Activated CD8-positive, alpha-beta memory T cell treated with anti-CD3 and anti-CD28 coated beads for 48 hours (primary cell): ENCODE results near the gene PPOX.

ENCODE experiments used
- DNase-seq, 3 experiments: peaks; one replicate each; pipeline ENCODE4 v3.0.0-alpha.2; 2020; ENCODE audit warnings: low read depth in 2 of 3, low spot score in 2 of 3

The PPOX gene

GRCh38 chr1:161197560-161198193 is 31.5 kb downstream of the PPOX start:
- no peak for DNase-seq

DNA sequence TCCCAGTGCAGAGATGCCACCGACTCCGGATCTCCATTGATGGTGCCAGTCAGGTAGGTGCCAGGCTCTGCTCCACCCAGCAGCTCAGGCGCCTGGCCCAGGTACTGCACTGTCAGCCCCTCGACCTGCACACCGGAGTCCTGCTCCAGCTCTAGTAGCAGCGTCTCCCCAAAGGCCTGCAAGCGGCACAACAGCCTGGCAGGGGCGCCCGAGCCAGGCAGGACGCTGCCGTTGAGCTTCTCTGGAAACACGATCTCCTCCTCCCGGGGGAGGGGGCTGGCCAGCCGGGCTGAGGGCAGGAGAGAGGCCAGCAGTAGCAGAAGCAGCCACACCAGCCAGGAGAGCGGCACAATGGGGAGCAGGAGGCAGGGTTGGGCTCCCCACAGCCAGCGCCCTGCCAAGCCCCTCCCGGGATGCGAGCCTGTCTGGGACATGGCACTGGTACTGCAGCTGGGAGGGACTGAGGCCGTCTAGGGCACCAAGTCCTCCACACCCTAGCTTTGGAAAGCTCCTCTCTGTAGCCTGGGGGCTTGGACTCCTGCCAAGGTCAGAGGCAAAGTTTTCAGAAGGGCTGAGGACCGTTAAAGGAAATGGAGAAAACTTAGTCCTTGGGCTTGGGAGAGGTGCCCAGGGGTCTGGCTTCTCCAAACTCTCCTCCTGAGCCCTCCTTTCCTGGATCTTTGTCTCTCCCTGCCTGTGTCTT is 32.1 kb downstream of the PPOX start:
- no peak for DNase-seq

GRCh38 chr1:161198897-161199431 is 32.7 kb downstream of the PPOX start, which contains the start of gene ADAMTS4:
TSS of gene ADAMTS4 (minus strand) at chr1:161199054. CDS start at chr1:161198627, 427 bp downstream.
- DNase-seq: no peak

GRCh38 chr1:161199506-161200139 is 33.4 kb downstream of the PPOX start:
- DNase-seq: no peak

- DNase-seq: no peak
These were observed 34.3 kb downstream of the PPOX start for GRCh38 chr1:161200421-161200991.

DNA sequence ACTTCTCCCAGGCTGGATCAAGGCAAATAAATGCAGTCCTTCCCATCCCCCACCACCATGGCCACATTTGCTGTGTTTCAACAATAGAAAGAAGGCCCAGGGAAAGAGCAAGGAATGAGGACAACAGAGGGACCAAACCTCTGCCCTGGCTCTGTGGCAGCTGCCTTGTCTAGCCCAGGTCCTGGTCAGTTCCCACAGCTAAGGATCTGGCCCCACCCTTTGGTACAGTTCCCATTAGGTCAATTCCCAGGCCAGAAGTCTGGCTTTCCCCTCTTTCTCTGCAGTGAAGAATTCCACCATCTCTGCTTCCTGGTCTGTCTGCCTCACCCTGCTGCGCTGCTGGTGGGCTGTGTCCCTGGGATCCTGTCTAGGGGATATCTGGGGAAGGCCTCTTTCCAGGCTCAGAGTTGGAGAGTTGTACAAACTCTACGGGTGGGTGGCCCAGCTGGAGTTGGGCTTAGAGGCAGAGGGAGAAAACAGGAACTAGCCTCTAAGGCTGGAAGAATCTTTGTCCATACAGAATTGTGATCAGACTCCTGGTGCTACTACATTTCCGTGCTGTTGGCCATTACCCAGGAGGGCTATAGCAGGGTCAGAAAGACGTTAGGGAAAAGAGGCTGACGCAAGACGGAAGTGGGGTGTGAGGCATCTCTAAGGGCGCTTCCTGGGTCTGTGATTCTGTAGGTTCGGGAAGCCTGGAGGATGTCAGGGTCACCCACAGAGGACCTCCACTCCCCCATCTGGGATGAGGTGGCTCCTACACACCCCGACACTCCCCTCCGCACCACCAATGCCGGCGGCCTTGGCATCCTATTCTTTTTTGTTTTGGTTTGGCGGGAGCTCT is 35.0 kb downstream of the PPOX start:
- DNase-seq: no peak

DNA sequence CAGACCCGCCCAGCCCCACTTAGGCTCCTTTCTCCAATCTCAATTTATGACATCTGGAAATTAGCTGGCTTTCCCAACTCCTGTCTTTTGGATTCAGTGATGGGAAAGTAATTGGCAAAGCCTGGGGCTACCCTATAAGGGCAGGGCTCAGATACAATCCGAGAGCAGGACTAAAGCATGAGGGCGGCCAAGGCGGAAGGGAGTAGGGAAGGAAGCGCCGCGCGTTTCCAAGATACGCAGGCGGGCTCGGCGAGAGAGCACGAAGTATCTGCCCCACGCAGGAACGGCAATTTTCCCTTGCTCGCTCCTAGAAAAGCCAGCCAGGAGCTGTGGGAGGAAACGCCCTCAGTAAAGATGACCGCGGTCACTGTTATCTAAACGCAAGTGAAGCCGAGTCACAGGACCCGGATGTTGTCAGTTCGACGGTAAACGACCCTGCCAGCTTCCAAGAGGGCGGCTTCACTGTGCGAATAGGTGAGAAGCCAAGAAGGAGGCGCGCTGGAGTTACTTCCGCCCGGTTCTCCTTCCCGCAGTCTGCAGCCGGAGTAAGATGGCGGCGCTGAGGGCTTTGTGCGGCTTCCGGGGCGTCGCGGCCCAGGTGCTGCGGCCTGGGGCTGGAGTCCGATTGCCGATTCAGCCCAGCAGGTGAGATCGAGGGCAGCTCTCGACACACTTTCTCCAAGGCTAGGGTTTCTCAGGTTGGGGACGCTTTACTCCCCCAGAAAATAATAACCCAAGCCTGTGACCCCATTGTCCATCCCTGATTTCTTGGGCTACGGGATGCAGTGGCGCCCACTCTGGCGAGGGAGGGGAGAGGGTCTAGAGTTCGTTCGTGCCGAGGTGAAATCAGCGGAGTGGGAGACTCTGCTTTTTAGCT is 35.8 kb downstream of the PPOX start, which contains the start of gene NDUFS2:
TSS of gene NDUFS2 (plus strand) at position 532 of the 877 bp plus-strand sequence. CDS start at position 551, 19 bp downstream.
- DNase-seq: peak; percentile 72 to 85 (median 83)

- DNase-seq: no peak
These were observed 40.4 kb downstream of the PPOX start for GRCh38 chr1:161206411-161207140.

DNA sequence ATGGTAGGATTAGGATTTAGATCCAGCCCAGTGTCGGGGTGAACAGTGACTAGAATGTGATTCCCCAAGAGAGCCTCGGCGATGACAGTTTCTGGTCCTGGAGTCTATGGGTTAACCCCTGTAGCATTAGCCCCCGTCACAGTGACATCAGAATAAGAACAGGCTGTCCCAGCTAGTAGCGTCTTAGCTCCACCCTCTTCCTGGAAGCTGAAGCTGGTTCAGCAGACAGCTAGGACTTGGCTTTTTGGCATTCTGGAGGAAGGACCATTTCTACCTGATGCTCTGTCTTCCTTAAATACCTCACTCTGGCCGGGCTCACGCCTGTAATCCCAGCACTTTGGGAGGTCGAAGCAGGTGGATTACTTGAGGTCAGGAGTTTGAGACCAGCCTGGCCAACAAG is 40.9 kb downstream of the PPOX start:
- DNase-seq: no peak

DNA sequence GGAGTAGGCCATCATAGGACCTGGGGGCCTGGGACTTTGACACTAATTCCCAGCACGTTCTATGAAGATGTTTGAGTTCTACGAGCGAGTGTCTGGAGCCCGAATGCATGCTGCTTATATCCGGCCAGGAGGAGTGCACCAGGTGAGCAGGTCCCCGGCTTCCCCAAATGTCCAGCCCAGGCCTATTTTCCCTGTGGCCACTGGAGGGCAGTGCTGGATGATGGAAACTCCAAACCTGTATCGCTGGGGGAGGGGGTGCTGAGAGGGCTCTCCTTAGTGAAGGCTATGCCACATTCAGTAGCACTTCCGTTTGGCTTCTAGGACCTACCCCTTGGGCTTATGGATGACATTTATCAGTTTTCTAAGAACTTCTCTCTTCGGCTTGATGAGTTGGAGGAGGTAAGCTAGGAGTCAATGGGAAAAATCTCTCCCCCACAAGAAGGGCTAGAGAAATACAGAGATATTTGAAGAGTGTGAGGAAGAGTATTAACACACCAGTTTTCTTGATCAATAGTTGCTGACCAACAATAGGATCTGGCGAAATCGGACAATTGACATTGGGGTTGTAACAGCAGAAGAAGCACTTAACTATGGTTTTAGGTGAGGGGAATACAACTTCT is 43.7 kb downstream of the PPOX start:
- DNase-seq: peak in 1 of 3 experiments; percentile 45

DNA sequence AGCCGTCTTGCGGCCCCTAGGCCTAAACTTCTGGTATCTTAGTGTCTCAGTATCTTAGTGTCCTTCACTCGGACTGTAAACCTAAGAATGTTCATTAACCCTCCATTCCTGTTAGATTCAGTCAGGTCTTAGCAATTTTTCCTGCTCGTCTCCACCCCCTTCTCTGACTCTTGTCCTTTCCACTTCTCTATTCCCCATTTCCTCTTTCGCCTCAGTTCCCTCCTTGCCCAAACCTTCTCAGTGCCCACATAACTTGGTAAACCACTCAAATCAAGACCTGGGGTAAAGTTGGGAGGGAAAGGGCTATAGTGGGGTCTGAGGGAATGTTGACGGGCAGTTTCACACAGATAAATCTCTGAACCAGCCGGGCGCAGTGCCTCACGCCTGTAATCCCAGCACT is 48.1 kb downstream of the PPOX start:
- no peak for DNase-seq

- DNase-seq: no peak
These were observed 48.9 kb downstream of the PPOX start, which contains the start of gene FCER1G for GRCh38 chr1:161215076-161215475. TSS of gene FCER1G (plus strand) at chr1:161215295. CDS start at chr1:161215322, 27 bp downstream.

DNA sequence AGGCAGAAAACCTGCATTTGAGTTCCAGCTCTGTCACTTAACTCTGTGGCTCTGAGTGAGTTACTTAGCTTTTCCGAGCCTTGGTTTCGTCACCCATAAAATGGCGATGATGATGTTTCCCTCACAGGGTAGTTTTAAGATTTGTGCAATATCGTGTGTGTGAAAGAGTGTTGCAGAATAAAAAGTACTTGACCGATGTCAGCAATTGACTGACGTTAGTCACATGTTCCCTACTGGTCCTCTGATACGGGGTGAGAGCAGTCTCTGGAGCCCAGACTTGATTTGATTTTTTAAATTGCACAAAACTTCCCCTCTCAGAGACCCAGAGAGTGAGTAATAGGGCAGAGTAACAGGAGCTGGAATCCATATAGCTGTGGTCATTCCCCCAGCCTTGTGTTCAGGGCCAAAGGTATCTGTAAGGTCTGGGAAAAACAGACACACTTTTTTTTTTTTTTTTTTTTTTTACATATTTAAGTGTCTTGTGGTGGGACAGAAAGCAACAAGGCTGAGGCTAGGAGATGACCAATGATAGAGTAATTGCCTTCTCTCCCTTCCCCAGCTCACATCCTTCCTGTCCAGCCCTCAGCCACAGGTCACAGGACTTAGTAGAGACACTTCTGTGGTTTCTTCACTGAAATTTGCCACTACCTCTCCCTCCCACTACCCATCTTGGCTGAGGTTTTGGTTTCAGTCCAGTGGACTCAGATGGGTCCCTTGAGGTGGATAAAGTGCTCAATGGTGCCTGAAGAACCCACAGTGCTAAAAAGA is 50.9 kb downstream of the PPOX start:
- DNase-seq: no peak

DNA sequence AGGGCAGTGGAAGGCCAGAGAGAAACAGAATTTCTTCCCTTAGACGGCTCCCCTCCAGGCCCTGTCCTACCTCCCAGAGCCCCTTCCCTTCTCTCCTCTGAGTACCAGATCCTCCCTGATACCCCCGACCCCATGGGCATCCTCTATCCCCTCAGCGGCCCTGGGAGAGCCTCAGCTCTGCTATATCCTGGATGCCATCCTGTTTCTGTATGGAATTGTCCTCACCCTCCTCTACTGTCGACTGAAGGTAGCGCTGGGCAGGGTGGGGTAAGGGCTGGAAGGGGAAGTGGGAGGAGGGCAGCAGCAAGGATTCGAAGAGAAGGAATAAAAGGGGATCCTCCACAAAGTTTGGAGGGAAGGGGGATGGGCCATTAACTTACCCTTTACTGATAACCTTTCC is 51.6 kb downstream of the PPOX start:
- no peak for DNase-seq

GRCh38 chr1:161218301-161219077 is 52.3 kb downstream of the PPOX start:
- DNase-seq: no peak

DNA sequence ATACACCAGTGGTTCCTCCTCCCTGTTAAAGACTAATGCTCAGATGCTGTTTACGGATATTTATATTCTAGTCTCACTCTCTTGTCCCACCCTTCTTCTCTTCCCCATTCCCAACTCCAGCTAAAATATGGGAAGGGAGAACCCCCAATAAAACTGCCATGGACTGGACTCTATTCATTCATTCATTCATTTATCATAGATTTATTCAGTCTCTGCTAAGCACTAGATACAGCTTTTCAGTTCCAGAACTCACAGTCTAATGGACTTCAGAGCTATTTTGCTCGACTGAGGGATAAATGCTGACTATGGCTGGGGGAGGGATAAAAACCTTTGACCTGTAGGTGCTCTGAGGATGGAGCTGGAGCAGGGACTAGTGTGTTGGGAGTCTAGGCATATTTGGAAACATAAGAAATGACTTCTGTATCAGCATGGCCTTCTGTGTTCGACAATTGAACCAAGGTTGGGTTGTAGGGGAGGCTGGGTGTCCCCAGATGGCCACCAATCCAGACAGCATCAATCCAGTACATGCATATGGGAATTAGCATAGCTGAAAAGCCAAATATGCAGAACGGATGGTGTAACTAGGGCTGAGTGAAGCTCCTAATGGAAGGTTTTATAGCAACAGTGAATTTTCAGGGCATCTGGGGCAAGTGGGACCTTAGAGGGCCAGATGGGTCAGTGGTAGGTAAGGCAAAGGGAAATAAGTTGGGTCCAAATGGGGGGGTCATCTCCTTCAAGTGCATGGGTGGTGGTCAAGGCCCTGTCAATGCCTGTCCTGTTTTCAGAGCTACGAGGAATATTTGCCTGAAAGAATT is 53.1 kb downstream of the PPOX start:
- DNase-seq: no peak
